ENCODE data around the gene SLC4A1. TPM values are rescaled to one million over a fixed set of nuclear protein-coding genes. Genes with fewer than 3 reads are reported as not detected.
A peak's percentile ranks its signal among the peaks of the same experiment; 100 is the strongest.

SLC4A1 gene
- 11.3 TPM for polyA plus RNA-seq (ENCODE audit: insufficient read length)

- no peak for DNase-seq (ENCODE audit: low read depth)
These were observed at the start of gene SLC4A1 for GRCh38 chr17:44267818-44268490. Gene SLC4A1, minus strand, starts transcription at chr17:44268135. Its CDS starts 5,269 bp downstream, at chr17:44262866.

GRCh38 chr17:44317545-44317944 lies 49.6 kb upstream of the SLC4A1 start:
- no peak for DNase-seq (ENCODE audit: low read depth)

GRCh38 chr17:44315760-44316731 lies 48.1 kb upstream of the SLC4A1 start:
- no peak for DNase-seq (ENCODE audit: low read depth)

GRCh38 chr17:44314869-44315661 lies 47.1 kb upstream of the SLC4A1 start:
- no peak for DNase-seq (ENCODE audit: low read depth)

- no peak for DNase-seq (ENCODE audit: low read depth)
These were observed 46.6 kb upstream of the SLC4A1 start for GRCh38 chr17:44314524-44314868.

- DNase-seq (ENCODE audit: low read depth): no peak
These were observed 46.1 kb upstream of the SLC4A1 start for GRCh38 chr17:44314031-44314430.

GRCh38 chr17:44312396-44313104 lies 44.6 kb upstream of the SLC4A1 start:
- no peak for DNase-seq (ENCODE audit: low read depth)

GRCh38 chr17:44311562-44312181 lies 43.7 kb upstream of the SLC4A1 start:
- no peak for DNase-seq (ENCODE audit: low read depth)

- DNase-seq (ENCODE audit: low read depth): no peak
These were observed 42.9 kb upstream of the SLC4A1 start for GRCh38 chr17:44310609-44311376.

- DNase-seq (ENCODE audit: low read depth): no peak
These were observed 42.3 kb upstream of the SLC4A1 start for GRCh38 chr17:44310188-44310587.

GRCh38 chr17:44309472-44309871 lies 41.5 kb upstream of the SLC4A1 start:
- no peak for DNase-seq (ENCODE audit: low read depth)

GRCh38 chr17:44308865-44309264 lies 40.9 kb upstream of the SLC4A1 start:
- no peak for DNase-seq (ENCODE audit: low read depth)

GRCh38 chr17:44308320-44308818 lies 40.4 kb upstream of the SLC4A1 start, which contains the start of gene RUNDC3A:
Gene RUNDC3A, plus strand, starts transcription at chr17:44308601. Its CDS starts 232 bp downstream, at chr17:44308833.
- peak; percentile 43 for DNase-seq (ENCODE audit: low read depth)

GRCh38 chr17:44307387-44308186 lies 39.7 kb upstream of the SLC4A1 start:
- no peak for DNase-seq (ENCODE audit: low read depth)

GRCh38 chr17:44304651-44305050 lies 36.7 kb upstream of the SLC4A1 start:
- no peak for DNase-seq (ENCODE audit: low read depth)

- no peak for DNase-seq (ENCODE audit: low read depth)
These were observed 30.0 kb upstream of the SLC4A1 start for GRCh38 chr17:44297975-44298374.

GRCh38 chr17:44293509-44294226 lies 25.7 kb upstream of the SLC4A1 start:
- no peak for DNase-seq (ENCODE audit: low read depth)

GRCh38 chr17:44287651-44288050 lies 19.7 kb upstream of the SLC4A1 start:
- no peak for DNase-seq (ENCODE audit: low read depth)
